ENCODE measurements around the gene FMN2. TPM values are rescaled to one million over a fixed set of nuclear protein-coding genes. Genes with fewer than 3 reads are reported as not detected.

The FMN2 gene
- total RNA-seq, 1 donor from 2014 or later: 1.7 TPM

DNA sequence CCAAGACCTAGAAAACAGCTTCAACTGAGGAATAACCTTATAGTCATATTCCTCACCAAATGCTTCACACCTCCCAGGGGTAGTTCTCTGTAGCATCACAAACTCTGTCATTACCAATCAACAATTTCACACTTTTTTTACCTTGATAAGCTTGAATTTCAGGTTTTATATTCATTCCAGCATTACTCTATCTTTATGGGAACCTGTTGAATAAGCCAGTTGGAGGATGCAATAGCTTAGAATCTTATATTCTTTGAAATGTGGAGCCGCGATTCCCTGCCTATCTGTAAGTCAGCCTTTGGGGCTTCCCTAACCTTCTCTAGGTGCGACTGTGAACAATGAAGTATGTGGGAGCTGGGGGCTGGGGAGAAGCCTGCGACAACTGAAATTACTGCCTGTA is 374.8 kb downstream of the FMN2 start:
- Mint-ChIP-seq H3K27me3 (ENCODE audit: insufficient read depth, low read depth) (peaks cover 2% of the 10 kb centered on the region), H3K9me3 (no peaks in the 10 kb centered on the region), H3K4me1 (peaks cover 30% of the 10 kb centered on the region), H3K4me3 (no peak overlapping the region), H3K27ac (no peak overlapping the region), H3K36me3 (no peaks in the 10 kb centered on the region)
- H3K27ac ChIP-seq: no peak overlapping the region
- H3K79me2 ChIP-seq (ENCODE audit: low read depth): no peaks in the 10 kb centered on the region
- no peak overlapping the region for H3K9ac ChIP-seq
- H3K4me3 ChIP-seq: no peak overlapping the region
- H2AFZ ChIP-seq (replicated peaks): no peak overlapping the region
- no peak for TF ChIP-seq CTCF (IDR thresholded peaks at IDR 0.05)
- TF ChIP-seq EZH2phosphoT487 (IDR thresholded peaks at IDR 0.05): no peak
- TF ChIP-seq EZH2 (IDR thresholded peaks at IDR 0.05): no peak
- H3K9me3 ChIP-seq (ENCODE audit: low read depth): no peaks in the 10 kb centered on the region
- no peak for DNase-seq (ENCODE audit: low spot score)
- no peaks in the 10 kb centered on the region for H3K36me3 ChIP-seq
- no peak overlapping the region for H3K4me2 ChIP-seq
- no peaks in the 10 kb centered on the region for H3F3A ChIP-seq (ENCODE audit: low read depth)
- H4K20me1 ChIP-seq (ENCODE audit: low read depth): no peaks in the 10 kb centered on the region
- H3K27me3 ChIP-seq: no peaks in the 10 kb centered on the region
- H3K4me1 ChIP-seq: peaks cover 11% of the 10 kb centered on the region

- Histone ChIP-seq H2AFZ (replicated peaks) (no peak overlapping the region), H3K4me2 (no peak overlapping the region), H4K20me1 (ENCODE audit: low read depth) (no peaks in the 10 kb centered on the region), H3K4me1 (peaks cover 11% of the 10 kb centered on the region), H3K27me3 (no peaks in the 10 kb centered on the region), H3K27ac (no peak overlapping the region), H3K9ac (no peak overlapping the region), H3F3A (ENCODE audit: low read depth) (no peaks in the 10 kb centered on the region), H3K79me2 (ENCODE audit: low read depth) (no peaks in the 10 kb centered on the region), H3K9me3 (ENCODE audit: low read depth) (no peaks in the 10 kb centered on the region), H3K4me3 (no peak overlapping the region), H3K36me3 (no peaks in the 10 kb centered on the region)
- Mint-ChIP-seq H3K4me1 (peaks cover 29% of the 10 kb centered on the region), H3K27me3 (ENCODE audit: insufficient read depth, low read depth) (peaks cover 2% of the 10 kb centered on the region), H3K36me3 (peaks cover 2% of the 10 kb centered on the region), H3K9me3 (no peaks in the 10 kb centered on the region), H3K27ac (no peak overlapping the region), H3K4me3 (no peak overlapping the region)
- TF ChIP-seq EZH2 (IDR thresholded peaks at IDR 0.05) (no peak), EZH2phosphoT487 (IDR thresholded peaks at IDR 0.05) (no peak), CTCF (IDR thresholded peaks at IDR 0.05) (no peak)
- no peak for DNase-seq (ENCODE audit: low spot score)
Observed at GRCh38 chr1:240467895-240468294, 376.2 kb downstream of the FMN2 start.

- no peaks in the 10 kb centered on the region for H3K9me3 Mint-ChIP-seq
- Histone ChIP-seq H3K4me3 (no peak overlapping the region), H3K9me3 (ENCODE audit: low read depth) (no peaks in the 10 kb centered on the region), H3K27me3 (no peaks in the 10 kb centered on the region), H3K79me2 (ENCODE audit: low read depth) (no peaks in the 10 kb centered on the region), H3K27ac (no peak overlapping the region), H3K36me3 (no peaks in the 10 kb centered on the region), H2AFZ (replicated peaks) (no peak overlapping the region), H3K4me1 (peaks cover 11% of the 10 kb centered on the region), H4K20me1 (ENCODE audit: low read depth) (no peaks in the 10 kb centered on the region), H3K9ac (no peak overlapping the region), H3F3A (ENCODE audit: low read depth) (no peaks in the 10 kb centered on the region), H3K4me2 (no peak overlapping the region)
- peaks cover 24% of the 10 kb centered on the region for H3K4me1 Mint-ChIP-seq
- no peak for TF ChIP-seq CTCF (IDR thresholded peaks at IDR 0.05)
- no peak for TF ChIP-seq EZH2 (IDR thresholded peaks at IDR 0.05)
- TF ChIP-seq EZH2phosphoT487 (IDR thresholded peaks at IDR 0.05): no peak
- no peak overlapping the region for H3K27ac Mint-ChIP-seq
- DNase-seq (ENCODE audit: low spot score): no peak
- peaks cover 2% of the 10 kb centered on the region for H3K36me3 Mint-ChIP-seq
- peaks cover 2% of the 10 kb centered on the region for H3K27me3 Mint-ChIP-seq (ENCODE audit: insufficient read depth, low read depth)
- H3K4me3 Mint-ChIP-seq: no peak overlapping the region
Observed at GRCh38 chr1:240468656-240469055, 377.0 kb downstream of the FMN2 start.
